IMR-90 (cell line): ENCODE measurements around the gene RAD51AP1. TPM values are rescaled to one million over a fixed set of nuclear protein-coding genes. Genes with fewer than 3 reads are reported as not detected.

Experiments
- ATAC-seq: fragments of 200-7000 bp; cut with Tn5 transposase; 2 replicates; pipeline ENCODE4 v1.9.1; 2020; ENCODE audit warnings: low read depth, mild to moderate bottlenecking, moderate library complexity
- BruUV-seq: library from RNA; stranded (reverse); fragments of 400-500 nt; replicated peaks from 2 replicates; lab custom pipeline; 2021; lab: Mats Ljungman, UMichigan
- CTCF ChIA-PET: fragments of 300-600 bp; formaldehyde crosslinking; extraction: SDS; loops from one replicate; lab custom pipeline; 2021; ENCODE audit warnings: antibody characterized with exemption; lab: Yijun Ruan, JAX
- POLR2A ChIA-PET: fragments of 300-600 bp; sonication (Branson Sonifier 250); formaldehyde crosslinking; loops from one replicate; lab custom pipeline; 2022; ENCODE audit warnings: antibody characterized with exemption; ENCODE audit not compliant: unreplicated experiment; lab: Charles Lee
- DNase-seq: peaks from one replicate; pipeline ENCODE4 v3.0.0; 2013
- H2AFZ ChIP-seq: replicated peaks from 2 replicates; pipeline ENCODE3; 2013; ENCODE audit warnings: low read length, mild to moderate bottlenecking; ENCODE audit not compliant: poor library complexity
- H2AK5ac ChIP-seq: 2 replicates; pipeline ENCODE4 v1.6.1; 2013; ENCODE audit warnings: low read depth, low read length, inconsistent platforms
- H2AK9ac ChIP-seq: replicated peaks from 2 replicates; pipeline ENCODE3; 2013; ENCODE audit warnings: mild to moderate bottlenecking, low read depth, low read length, moderate library complexity; ENCODE audit not compliant: poor library complexity
- H2BK120ac ChIP-seq: 2 replicates; pipeline ENCODE4 v1.6.1; 2013; ENCODE audit warnings: low read depth, low read length, inconsistent platforms
- H2BK15ac ChIP-seq: 3 replicates; pipeline ENCODE4 v1.6.1; 2013; ENCODE audit warnings: low read depth, low read length, inconsistent platforms
- H2BK20ac ChIP-seq: 2 replicates; pipeline ENCODE4 v1.6.1; 2013; ENCODE audit warnings: low read depth, mild to moderate bottlenecking, inconsistent platforms, low read length, moderate library complexity
- H2BK5ac ChIP-seq: 2 replicates; pipeline ENCODE4 v1.6.1; 2013; ENCODE audit warnings: mild to moderate bottlenecking, low read depth, low read length, inconsistent platforms; ENCODE audit not compliant: poor library complexity, severe bottlenecking
- H3K14ac ChIP-seq: replicated peaks from 2 replicates; pipeline ENCODE4 v1.6.1; 2013; ENCODE audit warnings: low read depth, low read length, inconsistent platforms
- H3K18ac ChIP-seq: 2 replicates; pipeline ENCODE4 v1.6.1; 2013; ENCODE audit warnings: low read depth, low read length, control low read depth
- H3K23ac ChIP-seq: 2 replicates; pipeline ENCODE4 v1.6.1; 2013; ENCODE audit warnings: low read depth, low read length, inconsistent platforms
- H3K27ac ChIP-seq: 2 replicates; pipeline ENCODE4 v1.5.1; 2013; ENCODE audit warnings: mild to moderate bottlenecking, control low read depth, low read length; ENCODE audit not compliant: insufficient read depth
- H3K27me3 ChIP-seq: 2 replicates; pipeline ENCODE4 v1.6.1; 2013; ENCODE audit warnings: low read length; ENCODE audit not compliant: control insufficient read depth, insufficient read depth
- H3K36me3 ChIP-seq: 2 replicates; pipeline ENCODE4 v1.6.1; 2013; ENCODE audit warnings: low read length, mixed read lengths; ENCODE audit not compliant: control insufficient read depth, insufficient read depth
- H3K4ac ChIP-seq: 2 replicates; pipeline ENCODE4 v1.6.1; 2013; ENCODE audit warnings: low read depth, low read length, inconsistent platforms
- H3K4me1 ChIP-seq: 2 replicates; pipeline ENCODE4 v1.6.1; 2013; ENCODE audit warnings: low read length, mixed read lengths; ENCODE audit not compliant: control insufficient read depth, insufficient read depth
- H3K4me2 ChIP-seq: 2 replicates; pipeline ENCODE4 v1.6.1; 2013; ENCODE audit warnings: low read depth, mild to moderate bottlenecking, control low read depth, low read length, moderate library complexity
- H3K4me3 ChIP-seq: 2 replicates; pipeline ENCODE4 v1.5.1; 2013; ENCODE audit warnings: low read depth, mild to moderate bottlenecking, control low read depth, low read length, moderate library complexity; ENCODE audit not compliant: insufficient read depth
- H3K56ac ChIP-seq: 2 replicates; pipeline ENCODE4 v1.6.1; 2013; ENCODE audit warnings: low read length, inconsistent platforms; ENCODE audit not compliant: insufficient read depth; ENCODE audit errors: extremely low read depth
- H3K79me1 ChIP-seq, 2 experiments: 2 replicates each; pipeline ENCODE4 v1.6.1; 2013; ENCODE audit warnings: low read length in 2 of 2, inconsistent platforms in 1 of 2, low read depth in 1 of 2
- H3K9ac ChIP-seq: 2 replicates; pipeline ENCODE4 v1.6.1; 2013; ENCODE audit warnings: low read depth, low read length, control low read depth
- H3K9me1 ChIP-seq: 2 replicates; pipeline ENCODE4 v1.6.1; 2013; ENCODE audit warnings: low read length, inconsistent platforms; ENCODE audit not compliant: insufficient read depth
- H3K9me3 ChIP-seq: 2 replicates; pipeline ENCODE4 v1.6.1; 2013; ENCODE audit warnings: low read length; ENCODE audit not compliant: control insufficient read depth, insufficient read depth
- H4K20me1 ChIP-seq: 2 replicates; pipeline ENCODE4 v1.6.1; 2013; ENCODE audit warnings: low read length, inconsistent platforms; ENCODE audit not compliant: insufficient read depth
- H4K5ac ChIP-seq: 2 replicates; pipeline ENCODE4 v1.6.1; 2013; ENCODE audit warnings: mild to moderate bottlenecking, low read depth, low read length, control low read depth
- H4K8ac ChIP-seq, 2 experiments: 2 replicates each; pipeline ENCODE4 v1.6.1; 2013; ENCODE audit warnings: low read depth in 2 of 2, low read length in 2 of 2, control low read depth in 1 of 2, inconsistent platforms in 1 of 2
- H4K91ac ChIP-seq: 2 replicates; pipeline ENCODE4 v1.6.1; 2013; ENCODE audit warnings: low read depth, low read length, inconsistent platforms; ENCODE audit not compliant: insufficient read depth
- BHLHE40 ChIP-seq: fragments of 150-350 bp; IDR thresholded peaks from 2 replicates; pipeline ENCODE4 v1.6.1; 2016; ENCODE audit warnings: mild to moderate bottlenecking, low read depth, low read length
- CEBPB ChIP-seq: IDR thresholded peaks from 2 replicates; pipeline ENCODE4 v1.6.1; 2012; ENCODE audit warnings: low read depth, low read length, improper control_type of control experiment
- CHD1 ChIP-seq: IDR thresholded peaks from 2 replicates; pipeline ENCODE4 v1.6.1; 2012; ENCODE audit warnings: low read depth, low read length, improper control_type of control experiment
- FOS ChIP-seq: fragments of 150-350 bp; IDR thresholded peaks from 2 replicates; pipeline ENCODE4 v1.6.1; 2016; ENCODE audit warnings: low read depth, low read length
- MAFK ChIP-seq: IDR thresholded peaks from 2 replicates; pipeline ENCODE4 v1.6.1; 2012; ENCODE audit warnings: low read depth, low read length, improper control_type of control experiment
- MXI1 ChIP-seq: IDR thresholded peaks from 2 replicates; pipeline ENCODE4 v1.6.1; 2012; ENCODE audit warnings: low read depth, mild to moderate bottlenecking, low read length, moderate library complexity, borderline replicate concordance
- NFE2L2 ChIP-seq: fragments of 150-350 bp; IDR thresholded peaks from 2 replicates; pipeline ENCODE4 v1.6.1; 2016; ENCODE audit warnings: low read depth, mild to moderate bottlenecking, low read length
- RFX5 ChIP-seq: IDR thresholded peaks from 2 replicates; pipeline ENCODE4 v1.8.0; 2012; ENCODE audit warnings: low read depth, mild to moderate bottlenecking, low read length, moderate library complexity
- WGBS, 2 experiments: methylation state at CpG; one replicate each; pipeline versions ENCODE4 v1.1.5 to v1.1.7; 2013; ENCODE audit warnings: missing lambda C conversion rate in 2 of 2; ENCODE audit not compliant: insufficient read length in 1 of 2; ENCODE audit errors: extremely low coverage in 2 of 2; 5-methylcytosine and 5-hydroxymethylcytosine counted together
- dilution Hi-C: fragments of 300-500 bp; cut with HindIII; formaldehyde crosslinking; loops from one replicate; pipeline ENCODE4 v1.14.3; 2018; ENCODE audit warnings: low sequenced_read_pairs; ENCODE audit not compliant: unreplicated experiment
- in situ Hi-C: fragments of 300-500 bp; cut with MboI; formaldehyde crosslinking; loops from 3 replicates; pipeline ENCODE4 v1.14.3; 2019; ENCODE audit warnings: low sequenced_read_pairs, inconsistent platforms, mixed read lengths
- intact Hi-C: fragments of 100-400 bp; cut with micrococcal nuclease; formaldehyde crosslinking; loops from 2 replicates; pipeline ENCODE4 v1.10.0; 2022
- polyA plus RNA-seq, 3 experiments: library from polyadenylated mRNA; depleted of rRNA; stranded (reverse); fragments of >200 nt; gene quantifications; 2 replicates each; pipeline ENCODE4 v1.2.3, GENCODE V29; 2012; ENCODE audit warnings: low replicate concordance in 1 of 3
- total RNA-seq: library from RNA; depleted of rRNA; stranded (reverse); fragments of >200 nt; gene quantifications from 2 replicates; pipeline ENCODE4 v1.2.3, GENCODE V29; 2012
- TF ChIP-seq, protein P1 (sequence below): fragments of 150-350 bp; IDR thresholded peaks from 2 replicates; pipeline ENCODE4 v1.6.1; 2016; ENCODE audit warnings: low read depth, mild to moderate bottlenecking, low read length, moderate library complexity, borderline replicate concordance
- TF ChIP-seq, protein P2 (sequence below): fragments of 150-350 bp; IDR thresholded peaks from 2 replicates; pipeline ENCODE4 v1.6.1; 2017; ENCODE audit warnings: mild to moderate bottlenecking, antibody characterized with exemption, low read length, low read depth
- TF ChIP-seq, protein P3 (sequence below): conservative IDR thresholded peaks from 2 replicates; pipeline ENCODE4 v1.5.1; 2012; ENCODE audit warnings: mild to moderate bottlenecking, low read depth, low read length, improper control_type of control experiment

The RAD51AP1 gene
- total and polyA plus RNA-seq, 2 of the 4 experiments (the other 2 are of a cell fraction): 6.5 to 10.2 TPM

DNA sequence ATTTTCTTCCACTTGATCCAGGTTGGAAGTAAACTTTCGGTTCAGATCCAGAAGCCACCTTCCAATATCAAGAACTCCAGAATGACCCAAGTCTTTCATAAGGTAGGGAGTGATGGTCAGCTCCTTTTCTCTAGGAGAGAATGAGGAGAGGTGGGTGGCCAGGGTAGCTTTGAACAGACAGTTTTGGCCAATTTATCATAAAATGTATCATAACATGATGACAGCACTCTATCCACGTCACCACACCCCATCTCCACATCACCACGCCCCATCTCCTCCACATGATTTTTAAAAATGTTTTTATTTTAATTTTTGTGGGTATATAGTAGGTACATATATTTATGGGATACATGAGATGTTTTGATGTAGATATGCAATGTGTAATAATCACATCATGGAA lies 50.2 kb downstream of the RAD51AP1 start:
- no peak overlapping the region for H3K27ac ChIP-seq
- DNase-seq (no peak), ATAC-seq (no peak)
- H3K14ac ChIP-seq: no peak overlapping the region
- no peak overlapping the region for H3K4me2 ChIP-seq
- no peaks in the 10 kb centered on the region for H3K36me3 ChIP-seq
- H3K79me1 ChIP-seq: no peaks in the 10 kb centered on the region
- no peak overlapping the region for H4K8ac ChIP-seq
- no peak overlapping the region for H2AK9ac ChIP-seq
- H4K5ac ChIP-seq: no peak overlapping the region
- peaks cover 8% of the 10 kb centered on the region for H3K27me3 ChIP-seq
- H3K4ac ChIP-seq: no peak overlapping the region
- BruUV-seq: no TSS peak
- no peak overlapping the region for H2AFZ ChIP-seq
- H4K91ac ChIP-seq: no peak overlapping the region
- intact Hi-C loops (no loop called here), dilution Hi-C loops (no loop called here), in situ Hi-C loops (no loop called here)
- no peaks in the 10 kb centered on the region for H3K9me1 ChIP-seq
- TF ChIP-seq BHLHE40 (no peak), FOS (no peak), CEBPB (no peak), CHD1 (no peak), MXI1 (no peak), RFX5 (no peak), NFE2L2 (no peak), MAFK (no peak)
- TF ChIP-seq, protein P1, sequence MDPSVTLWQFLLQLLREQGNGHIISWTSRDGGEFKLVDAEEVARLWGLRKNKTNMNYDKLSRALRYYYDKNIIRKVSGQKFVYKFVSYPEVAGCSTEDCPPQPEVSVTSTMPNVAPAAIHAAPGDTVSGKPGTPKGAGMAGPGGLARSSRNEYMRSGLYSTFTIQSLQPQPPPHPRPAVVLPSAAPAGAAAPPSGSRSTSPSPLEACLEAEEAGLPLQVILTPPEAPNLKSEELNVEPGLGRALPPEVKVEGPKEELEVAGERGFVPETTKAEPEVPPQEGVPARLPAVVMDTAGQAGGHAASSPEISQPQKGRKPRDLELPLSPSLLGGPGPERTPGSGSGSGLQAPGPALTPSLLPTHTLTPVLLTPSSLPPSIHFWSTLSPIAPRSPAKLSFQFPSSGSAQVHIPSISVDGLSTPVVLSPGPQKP: no peak
- TF ChIP-seq, protein P2, sequence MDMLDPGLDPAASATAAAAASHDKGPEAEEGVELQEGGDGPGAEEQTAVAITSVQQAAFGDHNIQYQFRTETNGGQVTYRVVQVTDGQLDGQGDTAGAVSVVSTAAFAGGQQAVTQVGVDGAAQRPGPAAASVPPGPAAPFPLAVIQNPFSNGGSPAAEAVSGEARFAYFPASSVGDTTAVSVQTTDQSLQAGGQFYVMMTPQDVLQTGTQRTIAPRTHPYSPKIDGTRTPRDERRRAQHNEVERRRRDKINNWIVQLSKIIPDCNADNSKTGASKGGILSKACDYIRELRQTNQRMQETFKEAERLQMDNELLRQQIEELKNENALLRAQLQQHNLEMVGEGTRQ: no peak
- TF ChIP-seq, protein P3, sequence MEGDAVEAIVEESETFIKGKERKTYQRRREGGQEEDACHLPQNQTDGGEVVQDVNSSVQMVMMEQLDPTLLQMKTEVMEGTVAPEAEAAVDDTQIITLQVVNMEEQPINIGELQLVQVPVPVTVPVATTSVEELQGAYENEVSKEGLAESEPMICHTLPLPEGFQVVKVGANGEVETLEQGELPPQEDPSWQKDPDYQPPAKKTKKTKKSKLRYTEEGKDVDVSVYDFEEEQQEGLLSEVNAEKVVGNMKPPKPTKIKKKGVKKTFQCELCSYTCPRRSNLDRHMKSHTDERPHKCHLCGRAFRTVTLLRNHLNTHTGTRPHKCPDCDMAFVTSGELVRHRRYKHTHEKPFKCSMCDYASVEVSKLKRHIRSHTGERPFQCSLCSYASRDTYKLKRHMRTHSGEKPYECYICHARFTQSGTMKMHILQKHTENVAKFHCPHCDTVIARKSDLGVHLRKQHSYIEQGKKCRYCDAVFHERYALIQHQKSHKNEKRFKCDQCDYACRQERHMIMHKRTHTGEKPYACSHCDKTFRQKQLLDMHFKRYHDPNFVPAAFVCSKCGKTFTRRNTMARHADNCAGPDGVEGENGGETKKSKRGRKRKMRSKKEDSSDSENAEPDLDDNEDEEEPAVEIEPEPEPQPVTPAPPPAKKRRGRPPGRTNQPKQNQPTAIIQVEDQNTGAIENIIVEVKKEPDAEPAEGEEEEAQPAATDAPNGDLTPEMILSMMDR: no peak
- no peaks in the 10 kb centered on the region for H4K20me1 ChIP-seq
- H2AK5ac ChIP-seq: no peak overlapping the region
- H2BK20ac ChIP-seq: no peak overlapping the region
- CTCF ChIA-PET: no interaction called here
- no peak overlapping the region for H3K18ac ChIP-seq
- H3K4me3 ChIP-seq: no peak overlapping the region
- H3K4me1 ChIP-seq: no peaks in the 10 kb centered on the region
- WGBS, 2 experiments: 100% methylated on average over 1 of the region's 3 CpGs; no CpG with 5 or more reads in 1 of the 2 experiments
- H3K9me3 ChIP-seq: no peaks in the 10 kb centered on the region
- H3K56ac ChIP-seq: no peak overlapping the region
- H2BK120ac ChIP-seq: no peak overlapping the region
- H3K9ac ChIP-seq: no peak overlapping the region
- no peak overlapping the region for H3K23ac ChIP-seq
- no peak overlapping the region for H2BK5ac ChIP-seq
- H2BK15ac ChIP-seq: no peak overlapping the region
- POLR2A ChIA-PET: no interaction called here
